SK-N-SH treated with all-trans-retinoic acid at 6 μM for 48 hours (cell line): ENCODE results near the gene SLC13A1.

Experiments used
- ATAC-seq: fragments of 200-7000 bp; cut with Tn5 transposase; 3 replicates; pipeline ENCODE4 v1.9.1; 2020; ENCODE audit warnings: mild to moderate bottlenecking, moderate library complexity
- ARNTL ChIP-seq: fragments of 450-650 bp; formaldehyde crosslinking; IDR thresholded peaks from 2 replicates; pipeline ENCODE4 v1.5.0; 2020; ENCODE audit warnings: low read depth, mild to moderate bottlenecking, moderate library complexity, borderline replicate concordance
- BACH2 ChIP-seq: fragments of 250-450 bp; sonication (Bioruptor Pico); IDR thresholded peaks from 2 replicates; pipeline ENCODE4 v1.9.0; 2021; ENCODE audit warnings: mild to moderate bottlenecking, borderline replicate concordance
- CSDC2 ChIP-seq: fragments of 250-450 bp; sonication (Bioruptor Pico); IDR thresholded peaks from 2 replicates; pipeline ENCODE4 v1.5.0; 2020; ENCODE audit warnings: mild to moderate bottlenecking, moderate library complexity
- ESRRG ChIP-seq: fragments of 250-450 bp; sonication (Bioruptor Pico); IDR thresholded peaks from 2 replicates; pipeline ENCODE4 v1.6.1; 2021; ENCODE audit warnings: mild to moderate bottlenecking
- GLIS3 ChIP-seq: fragments of 250-450 bp; sonication (Bioruptor Pico); IDR thresholded peaks from 2 replicates; pipeline ENCODE4 v1.5.0; 2020; ENCODE audit warnings: mild to moderate bottlenecking, moderate library complexity
- ISL1 ChIP-seq: fragments of 250-450 bp; sonication (Bioruptor Pico); IDR thresholded peaks from 2 replicates; pipeline ENCODE4 v2.1.2; 2022; ENCODE audit warnings: mild to moderate bottlenecking, moderate library complexity
- OSR1 ChIP-seq: fragments of 250-450 bp; sonication (Bioruptor Pico); IDR thresholded peaks from 2 replicates; pipeline ENCODE4 v1.8.0; 2022; ENCODE audit warnings: moderate library complexity, mild to moderate bottlenecking, inconsistent platforms
- PPARA ChIP-seq: fragments of 250-450 bp; sonication (Bioruptor Pico); IDR thresholded peaks from 2 replicates; pipeline ENCODE4 v1.5.0; 2020; ENCODE audit warnings: mild to moderate bottlenecking, borderline replicate concordance
- RARB ChIP-seq: fragments of 250-450 bp; sonication (Bioruptor Pico); IDR thresholded peaks from 2 replicates; pipeline ENCODE4 v1.8.0; 2021; ENCODE audit warnings: mild to moderate bottlenecking, moderate library complexity
- SNAI2 ChIP-seq: fragments of 250-450 bp; sonication (Bioruptor Pico); IDR thresholded peaks from 2 replicates; pipeline ENCODE4 v1.5.0; 2020; ENCODE audit warnings: mild to moderate bottlenecking, moderate library complexity
- TCF4 ChIP-seq: fragments of 250-450 bp; sonication (Bioruptor Pico); IDR thresholded peaks from 2 replicates; pipeline ENCODE4 v1.8.0; 2021; ENCODE audit warnings: mild to moderate bottlenecking, moderate library complexity, borderline replicate concordance
- TOX ChIP-seq: fragments of 250-450 bp; sonication (Bioruptor Pico); IDR thresholded peaks from 2 replicates; pipeline ENCODE4 v1.8.0; 2021; ENCODE audit warnings: mild to moderate bottlenecking, moderate library complexity, borderline replicate concordance
- ZC3H10 ChIP-seq: fragments of 250-450 bp; sonication (Bioruptor Pico); IDR thresholded peaks from 2 replicates; pipeline ENCODE4 v1.5.1; 2021; ENCODE audit warnings: mild to moderate bottlenecking, moderate library complexity
- ZFP3 ChIP-seq: fragments of 250-450 bp; sonication (Bioruptor Pico); IDR thresholded peaks from 2 replicates; pipeline ENCODE4 v1.5.0; 2020; ENCODE audit warnings: mild to moderate bottlenecking, moderate library complexity
- ZFP30 ChIP-seq: fragments of 450-650 bp; formaldehyde crosslinking; IDR thresholded peaks from 2 replicates; pipeline ENCODE4 v1.5.0; 2022; ENCODE audit warnings: mild to moderate bottlenecking, moderate library complexity
- ZNF565 ChIP-seq: fragments of 450-650 bp; formaldehyde crosslinking; conservative IDR thresholded peaks from 2 replicates; pipeline ENCODE4 v1.5.0; 2020; ENCODE audit warnings: low read depth, mild to moderate bottlenecking, moderate library complexity
- ZNF70 ChIP-seq: fragments of 450-650 bp; formaldehyde crosslinking; IDR thresholded peaks from 2 replicates; pipeline ENCODE4 v1.5.0; 2020; ENCODE audit warnings: mild to moderate bottlenecking, moderate library complexity
- ZNF8 ChIP-seq: fragments of 450-650 bp; formaldehyde crosslinking; IDR thresholded peaks from 2 replicates; pipeline ENCODE4 v1.5.0; 2020; ENCODE audit warnings: mild to moderate bottlenecking, moderate library complexity
- TF ChIP-seq, protein P1 (sequence below): fragments of 250-450 bp; sonication (Bioruptor Pico); IDR thresholded peaks from 2 replicates; pipeline ENCODE4 v1.8.0; 2021; ENCODE audit warnings: low read depth, mild to moderate bottlenecking, moderate library complexity, borderline replicate concordance
- TF ChIP-seq, protein P2 (sequence below): fragments of 250-450 bp; sonication (Bioruptor Pico); IDR thresholded peaks from 2 replicates; pipeline ENCODE4 v1.5.0; 2020; ENCODE audit warnings: mild to moderate bottlenecking, moderate library complexity
- TF ChIP-seq, protein P3 (sequence below): fragments of 250-450 bp; sonication (Bioruptor Pico); IDR thresholded peaks from 2 replicates; pipeline ENCODE4 v1.5.1; 2021; ENCODE audit warnings: mild to moderate bottlenecking, moderate library complexity
- TF ChIP-seq, protein P4 (sequence below): fragments of 250-450 bp; sonication (Bioruptor Pico); IDR thresholded peaks from 2 replicates; pipeline ENCODE4 v1.8.0; 2020; ENCODE audit warnings: mild to moderate bottlenecking, moderate library complexity, borderline replicate concordance

Gene SLC13A1

GRCh38 chr7:123177442-123177841, 22.3 kb downstream of the SLC13A1 start:
- ATAC-seq = no peak
- TF ChIP-seq ISL1 (CRISPR knock-in tag) = no peak
- no peak for TF ChIP-seq ZNF8 (CRISPR knock-in tag)
- TF ChIP-seq CSDC2 = no peak
- TF ChIP-seq GLIS3 (CRISPR knock-in tag) = no peak
- no peak for TF ChIP-seq RARB (CRISPR knock-in tag)
- TF ChIP-seq ZFP30 = no peak
- TF ChIP-seq, protein P1, sequence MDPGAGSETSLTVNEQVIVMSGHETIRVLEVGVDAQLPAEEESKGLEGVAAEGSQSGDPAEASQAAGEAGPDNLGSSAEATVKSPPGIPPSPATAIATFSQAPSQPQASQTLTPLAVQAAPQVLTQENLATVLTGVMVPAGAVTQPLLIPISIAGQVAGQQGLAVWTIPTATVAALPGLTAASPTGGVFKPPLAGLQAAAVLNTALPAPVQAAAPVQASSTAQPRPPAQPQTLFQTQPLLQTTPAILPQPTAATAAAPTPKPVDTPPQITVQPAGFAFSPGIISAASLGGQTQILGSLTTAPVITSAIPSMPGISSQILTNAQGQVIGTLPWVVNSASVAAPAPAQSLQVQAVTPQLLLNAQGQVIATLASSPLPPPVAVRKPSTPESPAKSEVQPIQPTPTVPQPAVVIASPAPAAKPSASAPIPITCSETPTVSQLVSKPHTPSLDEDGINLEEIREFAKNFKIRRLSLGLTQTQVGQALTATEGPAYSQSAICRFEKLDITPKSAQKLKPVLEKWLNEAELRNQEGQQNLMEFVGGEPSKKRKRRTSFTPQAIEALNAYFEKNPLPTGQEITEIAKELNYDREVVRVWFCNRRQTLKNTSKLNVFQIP = no peak
- TF ChIP-seq ZNF70 = no peak
- no peak for TF ChIP-seq SNAI2 (CRISPR knock-in tag)
- TF ChIP-seq PPARA = no peak
- no peak for TF ChIP-seq ESRRG (CRISPR knock-in tag)
- TF ChIP-seq ZFP3 (CRISPR knock-in tag) = no peak
- TF ChIP-seq BACH2 (CRISPR knock-in tag) = no peak

- ATAC-seq = no peak
- TF ChIP-seq ARNTL = no peak
- no peak for TF ChIP-seq ESRRG (CRISPR knock-in tag)
- TF ChIP-seq, protein P2, sequence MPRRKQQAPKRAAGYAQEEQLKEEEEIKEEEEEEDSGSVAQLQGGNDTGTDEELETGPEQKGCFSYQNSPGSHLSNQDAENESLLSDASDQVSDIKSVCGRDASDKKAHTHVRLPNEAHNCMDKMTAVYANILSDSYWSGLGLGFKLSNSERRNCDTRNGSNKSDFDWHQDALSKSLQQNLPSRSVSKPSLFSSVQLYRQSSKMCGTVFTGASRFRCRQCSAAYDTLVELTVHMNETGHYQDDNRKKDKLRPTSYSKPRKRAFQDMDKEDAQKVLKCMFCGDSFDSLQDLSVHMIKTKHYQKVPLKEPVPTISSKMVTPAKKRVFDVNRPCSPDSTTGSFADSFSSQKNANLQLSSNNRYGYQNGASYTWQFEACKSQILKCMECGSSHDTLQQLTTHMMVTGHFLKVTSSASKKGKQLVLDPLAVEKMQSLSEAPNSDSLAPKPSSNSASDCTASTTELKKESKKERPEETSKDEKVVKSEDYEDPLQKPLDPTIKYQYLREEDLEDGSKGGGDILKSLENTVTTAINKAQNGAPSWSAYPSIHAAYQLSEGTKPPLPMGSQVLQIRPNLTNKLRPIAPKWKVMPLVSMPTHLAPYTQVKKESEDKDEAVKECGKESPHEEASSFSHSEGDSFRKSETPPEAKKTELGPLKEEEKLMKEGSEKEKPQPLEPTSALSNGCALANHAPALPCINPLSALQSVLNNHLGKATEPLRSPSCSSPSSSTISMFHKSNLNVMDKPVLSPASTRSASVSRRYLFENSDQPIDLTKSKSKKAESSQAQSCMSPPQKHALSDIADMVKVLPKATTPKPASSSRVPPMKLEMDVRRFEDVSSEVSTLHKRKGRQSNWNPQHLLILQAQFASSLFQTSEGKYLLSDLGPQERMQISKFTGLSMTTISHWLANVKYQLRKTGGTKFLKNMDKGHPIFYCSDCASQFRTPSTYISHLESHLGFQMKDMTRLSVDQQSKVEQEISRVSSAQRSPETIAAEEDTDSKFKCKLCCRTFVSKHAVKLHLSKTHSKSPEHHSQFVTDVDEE (CRISPR knock-in tag) = no peak
- no peak for TF ChIP-seq CSDC2
- TF ChIP-seq ZFP3 (CRISPR knock-in tag) = no peak
- TF ChIP-seq ZNF8 (CRISPR knock-in tag) = no peak
- no peak for TF ChIP-seq PPARA
- TF ChIP-seq, protein P3, sequence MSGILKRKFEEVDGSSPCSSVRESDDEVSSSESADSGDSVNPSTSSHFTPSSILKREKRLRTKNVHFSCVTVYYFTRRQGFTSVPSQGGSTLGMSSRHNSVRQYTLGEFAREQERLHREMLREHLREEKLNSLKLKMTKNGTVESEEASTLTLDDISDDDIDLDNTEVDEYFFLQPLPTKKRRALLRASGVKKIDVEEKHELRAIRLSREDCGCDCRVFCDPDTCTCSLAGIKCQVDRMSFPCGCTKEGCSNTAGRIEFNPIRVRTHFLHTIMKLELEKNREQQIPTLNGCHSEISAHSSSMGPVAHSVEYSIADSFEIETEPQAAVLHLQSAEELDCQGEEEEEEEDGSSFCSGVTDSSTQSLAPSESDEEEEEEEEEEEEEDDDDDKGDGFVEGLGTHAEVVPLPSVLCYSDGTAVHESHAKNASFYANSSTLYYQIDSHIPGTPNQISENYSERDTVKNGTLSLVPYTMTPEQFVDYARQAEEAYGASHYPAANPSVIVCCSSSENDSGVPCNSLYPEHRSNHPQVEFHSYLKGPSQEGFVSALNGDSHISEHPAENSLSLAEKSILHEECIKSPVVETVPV (CRISPR knock-in tag) = no peak
- TF ChIP-seq, protein P1 = no peak
- no peak for TF ChIP-seq TCF4 (CRISPR knock-in tag)
- no peak for TF ChIP-seq ZNF70
- no peak for TF ChIP-seq ZFP30
Measured at GRCh38 chr7:123170333-123171246, 29.2 kb downstream of the SLC13A1 start.

DNA sequence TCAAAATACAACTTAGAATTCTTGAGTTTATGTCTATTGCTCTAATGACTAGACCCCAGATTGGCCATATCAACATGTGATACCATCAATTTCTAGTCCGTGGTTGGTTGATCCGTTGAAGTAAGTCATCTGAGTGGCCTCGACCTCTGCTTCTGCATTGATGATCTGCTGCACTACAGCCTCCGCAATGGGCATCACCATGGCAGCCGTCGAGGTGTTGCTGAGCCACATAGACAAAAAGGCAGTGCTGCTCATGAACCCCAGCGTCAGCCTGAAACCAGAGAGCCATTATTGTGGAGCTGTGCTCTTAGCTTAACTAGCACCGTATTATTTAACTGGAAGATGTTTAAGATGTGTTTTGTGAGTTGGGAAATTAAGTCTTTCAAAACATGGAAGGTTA, 30.7 kb downstream of the SLC13A1 start:
- no peak for ATAC-seq
- TF ChIP-seq ZNF8 (CRISPR knock-in tag) (no peak), GLIS3 (CRISPR knock-in tag) (no peak), ZC3H10 (CRISPR knock-in tag) (no peak), OSR1 (CRISPR knock-in tag) (no peak), TOX (CRISPR knock-in tag) (no peak), RARB (CRISPR knock-in tag) (no peak), ISL1 (CRISPR knock-in tag) (no peak), ZNF70 (no peak), ZNF565 (CRISPR knock-in tag) (no peak), PPARA (no peak), ESRRG (CRISPR knock-in tag) (no peak), TCF4 (CRISPR knock-in tag) (no peak), CSDC2 (no peak), SNAI2 (CRISPR knock-in tag) (no peak), ZFP30 (no peak), BACH2 (CRISPR knock-in tag) (no peak)
- TF ChIP-seq, protein P4, sequence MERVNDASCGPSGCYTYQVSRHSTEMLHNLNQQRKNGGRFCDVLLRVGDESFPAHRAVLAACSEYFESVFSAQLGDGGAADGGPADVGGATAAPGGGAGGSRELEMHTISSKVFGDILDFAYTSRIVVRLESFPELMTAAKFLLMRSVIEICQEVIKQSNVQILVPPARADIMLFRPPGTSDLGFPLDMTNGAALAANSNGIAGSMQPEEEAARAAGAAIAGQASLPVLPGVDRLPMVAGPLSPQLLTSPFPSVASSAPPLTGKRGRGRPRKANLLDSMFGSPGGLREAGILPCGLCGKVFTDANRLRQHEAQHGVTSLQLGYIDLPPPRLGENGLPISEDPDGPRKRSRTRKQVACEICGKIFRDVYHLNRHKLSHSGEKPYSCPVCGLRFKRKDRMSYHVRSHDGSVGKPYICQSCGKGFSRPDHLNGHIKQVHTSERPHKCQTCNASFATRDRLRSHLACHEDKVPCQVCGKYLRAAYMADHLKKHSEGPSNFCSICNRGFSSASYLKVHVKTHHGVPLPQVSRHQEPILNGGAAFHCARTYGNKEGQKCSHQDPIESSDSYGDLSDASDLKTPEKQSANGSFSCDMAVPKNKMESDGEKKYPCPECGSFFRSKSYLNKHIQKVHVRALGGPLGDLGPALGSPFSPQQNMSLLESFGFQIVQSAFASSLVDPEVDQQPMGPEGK (CRISPR knock-in tag) = no peak
- TF ChIP-seq, protein P1 = no peak
- TF ChIP-seq, protein P2 (CRISPR knock-in tag) = no peak
